Neural cell (in vitro differentiated cells): Measurements from ENCODE around the gene TSPAN18. TPM values are rescaled to one million over a fixed set of nuclear protein-coding genes. Genes with fewer than 3 reads are reported as not detected.

Experiments
- H2AFZ ChIP-seq: fragments of 200-600, 300-800 bp; sonication (generic), shearing (Covaris generic); 2 replicates; pipeline ENCODE4 v1.6.0; 2014; ENCODE audit warnings: low read depth, mild to moderate bottlenecking, antibody characterized with exemption, low read length, moderate library complexity
- H3F3A ChIP-seq: fragments of 200-600 bp; shearing (Covaris generic); 2 replicates; pipeline ENCODE4 v1.6.1; 2016; ENCODE audit warnings: mild to moderate bottlenecking, moderate library complexity, mixed read lengths, antibody characterized with exemption, low read length; ENCODE audit not compliant: insufficient read depth, poor library complexity, severe bottlenecking
- H3K27ac ChIP-seq: fragments of 200-600, 300-800 bp; sonication (generic), shearing (Covaris generic); 2 replicates; pipeline ENCODE4 v1.5.1; 2014; ENCODE audit warnings: mild to moderate bottlenecking, low read length, moderate library complexity
- H3K27me3 ChIP-seq: fragments of 300-800, 200-600 bp; sonication (generic), shearing (Covaris generic); 2 replicates; pipeline ENCODE4 v1.6.0; 2014; ENCODE audit warnings: mild to moderate bottlenecking, low read depth, low read length, moderate library complexity; ENCODE audit not compliant: insufficient read depth
- H3K36me3 ChIP-seq: fragments of 300-800, 200-600 bp; sonication (generic), shearing (Covaris generic); 2 replicates; pipeline ENCODE4 v1.5.1; 2014; ENCODE audit warnings: mild to moderate bottlenecking, antibody characterized with exemption, low read length, moderate library complexity; ENCODE audit not compliant: insufficient read depth
- H3K4me2 ChIP-seq: fragments of 300-800, 200-600 bp; sonication (generic), shearing (Covaris generic); 2 replicates; pipeline ENCODE4 v1.6.0; 2014; ENCODE audit warnings: mild to moderate bottlenecking, low read length
- H3K4me3 ChIP-seq: fragments of 300-800, 200-600 bp; sonication (generic), shearing (Covaris generic); 2 replicates; pipeline ENCODE4 v1.5.1; 2014; ENCODE audit warnings: mild to moderate bottlenecking, low read length, moderate library complexity
- H3K79me2 ChIP-seq: fragments of 200-600 bp; shearing (Covaris generic); replicated peaks from 2 replicates; pipeline ENCODE4 v1.6.0; 2014; ENCODE audit warnings: mild to moderate bottlenecking, low read length, moderate library complexity; ENCODE audit not compliant: insufficient read depth
- H3K9ac ChIP-seq: fragments of 300-800, 200-600 bp; sonication (generic), shearing (Covaris generic); 2 replicates; pipeline ENCODE4 v1.6.1; 2016; ENCODE audit warnings: mild to moderate bottlenecking, low read length, mixed read lengths
- H3K9me2 ChIP-seq: fragments of 200-600 bp; shearing (Covaris generic); 2 replicates; pipeline ENCODE4 v1.6.1; 2016; ENCODE audit warnings: mild to moderate bottlenecking, low read length, mixed read lengths; ENCODE audit not compliant: insufficient read depth
- H3K9me3 ChIP-seq: fragments of 200-600, 300-800 bp; sonication (generic), shearing (Covaris generic); 2 replicates; pipeline ENCODE4 v1.6.1; 2016; ENCODE audit warnings: mild to moderate bottlenecking, mixed run types, low read length, moderate library complexity, mixed read lengths
- H4K20me1 ChIP-seq: fragments of 200-600 bp; shearing (Covaris generic); 2 replicates; pipeline ENCODE4 v1.6.1; 2016; ENCODE audit warnings: mild to moderate bottlenecking, mixed run types; ENCODE audit not compliant: insufficient read depth
- CTCF ChIP-seq: fragments of 450-650 bp; IDR thresholded peaks from 2 replicates; pipeline ENCODE4 v1.5.1; 2014; ENCODE audit warnings: antibody characterized with exemption, mild to moderate bottlenecking, moderate library complexity; ENCODE audit not compliant: poor library complexity, severe bottlenecking
- EP300 ChIP-seq: fragments of 450-650 bp; conservative IDR thresholded peaks from 2 replicates; pipeline ENCODE4 v1.6.1; 2014; ENCODE audit warnings: antibody characterized with exemption, mild to moderate bottlenecking, moderate library complexity; ENCODE audit not compliant: poor library complexity, severe bottlenecking
- EZH2 ChIP-seq: fragments of 200-600, 300-800 bp; shearing (Covaris generic), sonication (generic); IDR thresholded peaks from 2 replicates; pipeline ENCODE4 v1.6.1; 2014; ENCODE audit warnings: antibody characterized with exemption, low read length, borderline replicate concordance, mild to moderate bottlenecking; ENCODE audit not compliant: insufficient read depth, poor library complexity, severe bottlenecking
- MXI1 ChIP-seq: fragments of 450-650 bp; conservative IDR thresholded peaks from 2 replicates; pipeline ENCODE4 v1.6.1; 2014; ENCODE audit warnings: antibody characterized with exemption, mild to moderate bottlenecking; ENCODE audit not compliant: poor library complexity, severe bottlenecking
- POLR2AphosphoS5 ChIP-seq: IDR thresholded peaks from 2 replicates; pipeline ENCODE4 v1.6.1; 2012
- RAD21 ChIP-seq: fragments of 450-650 bp; conservative IDR thresholded peaks from 2 replicates; pipeline ENCODE4 v1.6.1; 2014; ENCODE audit warnings: antibody characterized with exemption, mild to moderate bottlenecking, moderate library complexity
- REST ChIP-seq: IDR thresholded peaks from 2 replicates; pipeline ENCODE4 v1.6.1; 2012; ENCODE audit warnings: borderline replicate concordance
- SMC3 ChIP-seq: fragments of 450-650 bp; conservative IDR thresholded peaks from 2 replicates; pipeline ENCODE4 v1.6.1; 2014; ENCODE audit warnings: antibody characterized with exemption, mild to moderate bottlenecking, moderate library complexity; ENCODE audit not compliant: poor library complexity
- TAF1 ChIP-seq: IDR thresholded peaks from 2 replicates; pipeline ENCODE4 v1.6.1; 2012; ENCODE audit warnings: low read depth
- polyA plus RNA-seq: library from polyadenylated mRNA; depleted of rRNA; stranded (reverse); fragments of >200 nt; gene quantifications from 2 replicates; pipeline ENCODE4 v1.2.3, GENCODE V29; 2014

The TSPAN18 gene
- polyA plus RNA-seq, 1 donor from 2014 or later = 8.4 TPM

DNA sequence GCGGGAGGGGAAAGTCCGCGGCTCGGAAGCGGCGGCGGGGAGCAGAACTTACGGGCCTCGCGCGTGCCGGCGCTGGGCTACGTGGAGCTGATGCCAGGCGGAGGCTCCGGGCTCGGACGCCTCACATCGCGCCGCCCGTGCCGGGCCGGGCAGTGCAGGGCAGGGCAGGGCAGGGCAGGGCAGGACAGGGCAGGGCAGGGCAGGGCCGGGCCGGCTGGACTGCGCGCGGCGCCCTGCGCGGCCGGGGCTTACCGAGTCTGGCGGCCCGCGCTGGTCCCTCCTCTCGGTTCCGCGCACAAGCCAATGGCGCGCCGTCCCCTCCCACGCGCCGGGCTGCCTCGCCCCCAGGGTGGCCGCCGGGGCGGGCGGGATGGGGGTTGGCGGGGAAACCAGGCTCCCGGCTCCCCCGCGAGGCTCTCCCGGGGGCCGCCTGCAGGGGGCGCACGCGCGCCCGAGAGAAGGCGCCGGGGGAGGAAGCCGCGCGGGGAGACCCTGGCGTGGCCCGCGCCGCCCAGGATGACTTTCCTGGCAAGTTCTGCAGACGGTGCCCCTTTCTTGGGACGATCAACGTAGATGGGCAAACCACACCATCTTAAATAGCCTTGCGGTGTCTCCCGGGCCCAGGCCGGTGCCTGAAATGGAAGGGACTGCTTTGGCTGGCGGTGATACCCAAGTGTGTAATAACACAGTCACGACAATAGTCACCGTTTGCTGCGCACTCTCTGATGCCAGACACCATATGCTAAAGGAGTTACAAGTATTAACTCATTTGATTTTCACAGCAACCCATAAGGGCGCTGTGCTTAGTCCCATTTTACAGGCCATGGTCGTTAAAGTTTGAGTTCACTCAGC is 224.1 kb downstream of the TSPAN18 start, which contains the start of gene TP53I11:
Gene TP53I11, minus strand, starts transcription at position 259 of the 852 bp plus-strand sequence. CDS start 12,548 bp downstream, outside the sequence.
- Histone ChIP-seq H3K9me3 (no peaks in the 10 kb centered on the region), H3K9ac (peak within 1 kb of the TSS; percentile 99), H3K79me2 (peaks cover 37% of the 10 kb centered on the region), H2AFZ (peak within 1 kb of the TSS; percentile 83), H3K27ac (peak within 1 kb of the TSS; percentile 94), H3F3A (no peaks in the 10 kb centered on the region), H3K36me3 (no peaks in the 10 kb centered on the region), H3K4me3 (peak within 1 kb of the TSS; percentile 93), H4K20me1 (no peaks in the 10 kb centered on the region), H3K9me2 (no peaks in the 10 kb centered on the region), H3K27me3 (no peaks in the 10 kb centered on the region), H3K4me2 (peak within 1 kb of the TSS; percentile 73)
- peak; percentile 76 for TF ChIP-seq CTCF
- TF ChIP-seq MXI1 = no peak
- TF ChIP-seq EP300 = no peak
- TF ChIP-seq POLR2AphosphoS5 = peak; percentile 74
- TF ChIP-seq TAF1 = no peak
- TF ChIP-seq SMC3 = peak; percentile 44
- TF ChIP-seq REST = no peak
- TF ChIP-seq RAD21 = peak; percentile 44
- no peak for TF ChIP-seq EZH2

- Histone ChIP-seq H2AFZ (no peak overlapping the region), H3K79me2 (peaks cover 33% of the 10 kb centered on the region), H3K27me3 (no peaks in the 10 kb centered on the region), H3K27ac (no peak overlapping the region), H3K9ac (no peak overlapping the region), H3K36me3 (no peaks in the 10 kb centered on the region), H3K9me3 (no peaks in the 10 kb centered on the region), H4K20me1 (no peaks in the 10 kb centered on the region), H3F3A (no peaks in the 10 kb centered on the region), H3K9me2 (no peaks in the 10 kb centered on the region), H3K4me3 (no peak overlapping the region), H3K4me2 (no peak overlapping the region)
- TF ChIP-seq MXI1 = no peak
- TF ChIP-seq RAD21 = no peak
- TF ChIP-seq TAF1 = no peak
- TF ChIP-seq EP300 = no peak
- no peak for TF ChIP-seq EZH2
- no peak for TF ChIP-seq SMC3
- TF ChIP-seq REST = no peak
- no peak for TF ChIP-seq POLR2AphosphoS5
- TF ChIP-seq CTCF = no peak
These were observed 225.3 kb downstream of the TSPAN18 start for GRCh38 chr11:44952082-44952481.
